Gastroesophageal sphincter (tissue), 4 donors: ENCODE measurements around the gene OSTN. TPM values are rescaled to one million over a fixed set of nuclear protein-coding genes. Genes with fewer than 3 reads are reported as not detected.

ENCODE experiments used
- ATAC-seq: fragments of 150-250 bp; one replicate; pipeline ENCODE4 v1.9.1; 2016; ENCODE audit warnings: mild to moderate bottlenecking, moderate library complexity
- H3K27ac ChIP-seq, 4 donors: fragments of 200-600 bp; sonication (generic) in 3 of 4; 1 replicate in 3 of 4; 2 replicates in 1 of 4; pipeline ENCODE4 v1.5.1; 2016 to 2019
- H3K27me3 ChIP-seq: fragments of 200-600 bp; sonication (generic); one replicate; pipeline ENCODE4 v1.5.1; 2019
- H3K36me3 ChIP-seq, 2 donors: fragments of 200-600 bp; sonication (generic); one replicate each; pipeline ENCODE4 v1.5.1; 2019; ENCODE audit warnings: control low read depth in 1 of 2
- H3K4me1 ChIP-seq, 3 donors: fragments of 200-600 bp; sonication (generic); 1 replicate in 2 of 3; 2 replicates in 1 of 3; pipeline ENCODE4 v1.5.1; 2016 to 2019; ENCODE audit warnings: control low read depth in 2 of 3
- H3K4me3 ChIP-seq, 2 donors: fragments of 200-600 bp; sonication (generic); one replicate each; pipeline ENCODE4 v1.5.1; 2019; ENCODE audit warnings: mild to moderate bottlenecking in 1 of 2, moderate library complexity in 1 of 2
- H3K9me3 ChIP-seq, 3 donors: fragments of 200-600 bp; sonication (generic); one replicate each; pipeline ENCODE4 v1.5.1; 2017 to 2019; ENCODE audit warnings: control low read depth in 2 of 3
- EP300 ChIP-seq: sonication (generic); formaldehyde crosslinking; IDR thresholded peaks from one replicate; pipeline ENCODE4 v1.6.1; 2017; ENCODE audit warnings: antibody characterized with exemption, mild to moderate bottlenecking
- POLR2A ChIP-seq, 2 donors: fragments of 450-650 bp; IDR thresholded peaks; one replicate each; pipeline ENCODE4 v1.6.1; 2017; ENCODE audit warnings: antibody characterized with exemption in 2 of 2, mild to moderate bottlenecking in 2 of 2, moderate library complexity in 1 of 2
- POLR2AphosphoS5 ChIP-seq: sonication (generic); formaldehyde crosslinking; IDR thresholded peaks from one replicate; pipeline ENCODE4 v1.6.1; 2017; ENCODE audit warnings: antibody characterized with exemption
- WGBS, 2 donors: methylation state at CpG; one replicate each; pipeline ENCODE4 v1.1.5; 2018; ENCODE audit warnings: low coverage in 1 of 2; 5-methylcytosine and 5-hydroxymethylcytosine counted together
- total RNA-seq, 4 donors: library from RNA; depleted of rRNA; stranded (reverse); fragments of >200 nt; gene quantifications; one replicate each; pipeline ENCODE4 v1.1.0, GENCODE V29; 2016
- TF ChIP-seq, protein P1 (sequence below), 4 experiments: fragments of 200-600 bp in 2 of 4; fragments of 450-650 bp in 2 of 4; sonication (generic) in 1 of 4; IDR thresholded peaks; one replicate each; pipeline ENCODE4 v1.5.1; 2017 to 2019; ENCODE audit warnings: antibody characterized with exemption in 4 of 4, mild to moderate bottlenecking in 2 of 4, moderate library complexity in 2 of 4

The OSTN gene
- total RNA-seq, 4 donors from 2014 or later = not detected

DNA sequence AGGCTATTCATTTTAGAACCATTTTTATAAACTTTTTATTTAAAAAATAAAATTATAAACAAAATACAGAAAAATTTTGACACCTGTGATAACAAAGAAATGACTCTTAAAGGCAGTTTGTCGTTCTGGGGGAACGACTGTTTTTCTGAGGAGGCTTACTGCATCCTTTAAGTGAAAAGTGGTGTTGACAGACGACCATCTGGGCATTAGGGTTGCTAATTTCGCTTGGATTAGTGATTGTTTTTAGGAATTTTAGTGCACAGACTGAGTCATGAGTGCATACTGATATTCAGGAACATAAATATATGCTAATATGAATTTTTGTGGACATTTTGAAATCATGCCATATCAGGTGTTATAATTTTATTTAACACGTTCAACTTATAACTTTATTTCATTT, 28.5 kb downstream of the OSTN start:
- no peaks in the 10 kb centered on the region for H3K36me3 ChIP-seq
- H3K27me3 ChIP-seq = no peaks in the 10 kb centered on the region
- TF ChIP-seq POLR2A (IDR thresholded peaks at IDR 0.05) (no peak), EP300 (no peak), POLR2AphosphoS5 (no peak)
- TF ChIP-seq, protein P1, sequence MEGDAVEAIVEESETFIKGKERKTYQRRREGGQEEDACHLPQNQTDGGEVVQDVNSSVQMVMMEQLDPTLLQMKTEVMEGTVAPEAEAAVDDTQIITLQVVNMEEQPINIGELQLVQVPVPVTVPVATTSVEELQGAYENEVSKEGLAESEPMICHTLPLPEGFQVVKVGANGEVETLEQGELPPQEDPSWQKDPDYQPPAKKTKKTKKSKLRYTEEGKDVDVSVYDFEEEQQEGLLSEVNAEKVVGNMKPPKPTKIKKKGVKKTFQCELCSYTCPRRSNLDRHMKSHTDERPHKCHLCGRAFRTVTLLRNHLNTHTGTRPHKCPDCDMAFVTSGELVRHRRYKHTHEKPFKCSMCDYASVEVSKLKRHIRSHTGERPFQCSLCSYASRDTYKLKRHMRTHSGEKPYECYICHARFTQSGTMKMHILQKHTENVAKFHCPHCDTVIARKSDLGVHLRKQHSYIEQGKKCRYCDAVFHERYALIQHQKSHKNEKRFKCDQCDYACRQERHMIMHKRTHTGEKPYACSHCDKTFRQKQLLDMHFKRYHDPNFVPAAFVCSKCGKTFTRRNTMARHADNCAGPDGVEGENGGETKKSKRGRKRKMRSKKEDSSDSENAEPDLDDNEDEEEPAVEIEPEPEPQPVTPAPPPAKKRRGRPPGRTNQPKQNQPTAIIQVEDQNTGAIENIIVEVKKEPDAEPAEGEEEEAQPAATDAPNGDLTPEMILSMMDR (IDR thresholded peaks at IDR 0.05) = no peak
- ATAC-seq = no peak
- no peaks in the 10 kb centered on the region for H3K4me1 ChIP-seq
- no peaks in the 10 kb centered on the region for H3K9me3 ChIP-seq
- no peak overlapping the region for H3K4me3 ChIP-seq
- WGBS, 2 donors = 71 to 75% methylated on average over 5 of the region's 5 CpGs
- H3K27ac ChIP-seq = no peak overlapping the region

- H3K27ac ChIP-seq = no peak overlapping the region
- TF ChIP-seq POLR2AphosphoS5 = no peak
- no peak for TF ChIP-seq EP300
- no peak for TF ChIP-seq POLR2A (IDR thresholded peaks at IDR 0.05)
- TF ChIP-seq, protein P1 (IDR thresholded peaks at IDR 0.05) = no peak
- WGBS, 2 donors = 96% methylated on average over 2 of the region's 9 CpGs; no CpG with 5 or more reads in 1 of the 2 donors
- H3K36me3 ChIP-seq = no peaks in the 10 kb centered on the region
- H3K9me3 ChIP-seq = no peaks in the 10 kb centered on the region
- H3K4me3 ChIP-seq = no peak overlapping the region
- H3K27me3 ChIP-seq = no peaks in the 10 kb centered on the region
- H3K4me1 ChIP-seq = peaks cover 0 to 8% (median 0%) of the 10 kb centered on the region in 3 donors
- no peak for ATAC-seq
Measured at GRCh38 chr3:191234216-191234615, 35.2 kb downstream of the OSTN start.

DNA sequence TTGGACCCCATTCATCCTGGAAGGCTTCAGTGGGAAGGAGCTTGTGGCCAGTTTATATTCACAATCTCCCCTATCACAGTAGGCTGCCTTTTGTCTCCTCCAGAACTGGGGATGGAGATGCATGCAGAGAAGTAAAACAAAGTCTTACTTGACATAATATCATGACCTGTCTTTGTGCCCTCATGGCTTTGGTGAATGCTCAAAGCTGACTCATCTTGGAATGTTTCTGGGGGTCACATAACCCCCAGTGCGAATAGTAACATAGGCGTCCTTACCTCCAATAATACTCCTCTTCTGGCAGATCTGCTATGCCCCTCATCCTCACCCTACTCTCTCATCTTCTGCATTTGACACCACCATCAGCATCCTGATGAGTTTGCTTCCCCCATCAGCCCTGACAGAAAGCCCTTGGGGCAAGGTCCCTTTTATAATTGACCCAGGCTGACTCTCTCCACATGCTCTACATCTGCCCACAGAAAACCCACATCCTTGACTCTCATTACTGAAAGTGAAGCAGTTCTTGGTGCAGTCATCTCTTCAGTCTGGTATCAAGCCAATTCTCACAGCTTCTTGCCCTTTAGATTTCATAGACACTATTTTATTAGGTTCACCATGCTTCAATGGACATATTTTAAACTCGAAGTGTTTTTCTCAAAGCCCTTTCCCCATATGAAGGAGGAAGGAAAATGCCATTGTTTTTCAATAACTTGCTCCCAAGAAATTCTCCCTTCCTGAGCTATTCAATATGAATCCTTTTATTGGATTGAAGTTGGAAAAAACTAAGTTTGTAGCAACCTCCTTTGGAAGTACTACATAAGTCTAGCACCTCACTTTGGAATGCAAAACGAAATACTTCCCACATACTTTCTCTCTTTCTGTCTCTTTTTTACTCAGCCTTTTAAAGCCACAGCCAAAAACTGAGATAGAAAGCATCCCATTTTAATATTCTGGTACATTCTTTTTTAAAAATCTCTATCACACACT, 36.6 kb downstream of the OSTN start:
- Histone ChIP-seq H3K4me1 (peaks cover 0 to 8% (median 0%) of the 10 kb centered on the region in 3 donors), H3K27ac (no peak overlapping the region), H3K27me3 (no peaks in the 10 kb centered on the region), H3K36me3 (no peaks in the 10 kb centered on the region), H3K9me3 (no peaks in the 10 kb centered on the region), H3K4me3 (no peak overlapping the region)
- TF ChIP-seq, protein P1 (IDR thresholded peaks at IDR 0.05) = no peak
- TF ChIP-seq POLR2AphosphoS5 (no peak), EP300 (no peak), POLR2A (IDR thresholded peaks at IDR 0.05) (no peak)
- no peak for ATAC-seq
- 64 to 70% methylated on average over 3 to 4 of the region's 4 CpGs for WGBS, 2 donors

DNA sequence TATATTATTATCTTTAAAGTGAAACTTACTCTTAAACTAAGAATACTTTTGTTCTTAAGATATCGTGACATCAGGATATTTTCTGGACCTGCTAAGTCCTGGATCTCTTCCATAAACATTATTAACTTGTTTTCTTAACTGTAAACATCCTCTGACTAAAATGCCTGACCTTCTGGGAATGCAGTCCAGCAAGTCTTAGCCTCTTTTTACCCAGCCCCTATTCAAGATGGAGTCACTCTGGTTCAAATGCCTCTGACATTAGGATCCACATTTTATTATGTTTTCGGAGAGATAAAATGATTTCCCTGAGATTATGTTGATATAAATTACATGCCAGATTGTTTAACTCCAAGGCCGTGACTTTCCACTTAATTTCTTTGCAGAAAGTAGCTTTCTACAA, 37.6 kb downstream of the OSTN start:
- WGBS, 2 donors = 33 to 60% methylated on average over 2 to 3 of the region's 3 CpGs

More for the DNA sequence above, 37.6 kb downstream of the OSTN start:
- no peak overlapping the region for H3K4me3 ChIP-seq
- H3K9me3 ChIP-seq = no peaks in the 10 kb centered on the region
- no peaks in the 10 kb centered on the region for H3K27me3 ChIP-seq
- no peaks in the 10 kb centered on the region for H3K36me3 ChIP-seq
- H3K4me1 ChIP-seq = peaks cover 0 to 8% (median 0%) of the 10 kb centered on the region in 3 donors
- TF ChIP-seq EP300 (no peak), POLR2A (IDR thresholded peaks at IDR 0.05) (no peak), POLR2AphosphoS5 (no peak)
- TF ChIP-seq, protein P1 (IDR thresholded peaks at IDR 0.05) = no peak
- H3K27ac ChIP-seq = no peak overlapping the region
- no peak for ATAC-seq
